ENCODE results near the gene DDX18. TPM values are rescaled to one million over a fixed set of nuclear protein-coding genes. Genes with fewer than 3 reads are reported as not detected.
A peak's percentile ranks its signal among the peaks of the same experiment; 100 is the strongest.

The DDX18 gene
- total RNA-seq, 2 experiments from 2014 or later, result 161 to 180 TPM

DNA sequence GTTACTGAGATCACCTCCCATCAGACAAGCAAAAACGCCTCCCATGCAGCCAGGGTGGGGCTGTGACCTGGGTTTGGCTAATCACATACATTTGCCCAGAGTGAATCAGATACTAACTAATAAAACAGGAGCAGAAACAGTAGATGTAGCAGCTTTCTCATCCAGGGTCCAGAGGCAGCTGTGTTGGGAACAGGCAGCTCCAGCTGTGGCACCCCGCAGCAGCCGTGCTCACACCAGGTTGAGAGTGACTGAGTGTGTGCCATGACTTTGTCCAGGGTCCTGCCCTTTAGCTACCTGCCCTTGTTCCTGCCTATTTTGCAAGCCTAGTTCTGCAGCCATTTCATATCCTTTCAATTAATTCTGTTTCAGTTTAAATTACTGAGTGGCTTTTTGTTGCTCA, 20.5 kb downstream of the DDX18 start:
- no peak overlapping the region for H3K4me3 Mint-ChIP-seq
- ATAC-seq (no peak), DNase-seq (no peak)
- no peaks in the 10 kb centered on the region for H3K4me1 Mint-ChIP-seq
- intact Hi-C loops (cut with DNase I, micrococcal nuclease), result loop anchor here in 1 of 2 experiments (5.0 kb wide), 1 partner anchor 167 kb away; no protein-coding TSS in a partner anchor
- H3K9me3 Mint-ChIP-seq (ENCODE audit: low read depth), result no peaks in the 10 kb centered on the region
- peaks cover 71% of the 10 kb centered on the region for H3K36me3 Mint-ChIP-seq (ENCODE audit: low read depth)
- no peaks in the 10 kb centered on the region for H3K27me3 Mint-ChIP-seq
- POLR2A ChIA-PET, result no interaction called here
- CTCF ChIA-PET, result interaction anchor here (1.1 to 3.2 kb wide), 3 partner anchors 19 to 168 kb away, joined by 4 to 14 read pairs (median 6); partner anchors contain the start of gene DDX18
- H3K27ac Mint-ChIP-seq, result no peak overlapping the region

- CTCF ChIA-PET, result interaction anchor here (0.7 to 3.2 kb wide), 3 partner anchors 22 to 910 kb away, joined by 3 to 14 read pairs (median 4); partner anchors contain the start of gene DDX18
- peaks cover 62% of the 10 kb centered on the region for H3K36me3 Mint-ChIP-seq (ENCODE audit: low read depth)
- H3K4me3 Mint-ChIP-seq, result no peak overlapping the region
- POLR2A ChIA-PET, result no interaction called here
- no peaks in the 10 kb centered on the region for H3K9me3 Mint-ChIP-seq (ENCODE audit: low read depth)
- intact Hi-C loops (cut with DNase I, micrococcal nuclease), result loop anchor here in 1 of 2 experiments (5.0 kb wide), 1 partner anchor 166 kb away; no protein-coding TSS in a partner anchor
- peak; percentile 67 for DNase-seq
- no peak overlapping the region for H3K27ac Mint-ChIP-seq
- H3K4me1 Mint-ChIP-seq, result no peaks in the 10 kb centered on the region
- H3K27me3 Mint-ChIP-seq, result no peaks in the 10 kb centered on the region
- peak; percentile 71 for ATAC-seq
Observed at GRCh38 chr2:117835990-117836760, 21.7 kb downstream of the DDX18 start.

- DNase-seq (no peak), ATAC-seq (no peak)
- ChIA-PET CTCF (no interaction called here), POLR2A (no interaction called here)
- H3K4me3 Mint-ChIP-seq, result no peak overlapping the region
- H3K27me3 Mint-ChIP-seq, result peaks cover 9% of the 10 kb centered on the region
- no peaks in the 10 kb centered on the region for H3K36me3 Mint-ChIP-seq (ENCODE audit: low read depth)
- intact Hi-C loops (cut with DNase I, micrococcal nuclease), result no loop called here
- H3K4me1 Mint-ChIP-seq, result no peaks in the 10 kb centered on the region
- H3K27ac Mint-ChIP-seq, result no peak overlapping the region
- H3K9me3 Mint-ChIP-seq (ENCODE audit: low read depth), result peaks cover 3% of the 10 kb centered on the region
Observed at GRCh38 chr2:117845304-117845703, 30.8 kb downstream of the DDX18 start.

- peaks cover 45% of the 10 kb centered on the region for H3K27me3 Mint-ChIP-seq
- ATAC-seq, result no peak
- CTCF ChIA-PET, result no interaction called here
Observed at GRCh38 chr2:117850015-117850414, 35.5 kb downstream of the DDX18 start.

GRCh38 chr2:117850461-117850860, 36.0 kb downstream of the DDX18 start:
- Mint-ChIP-seq H3K9me3 (ENCODE audit: low read depth) (peaks cover 3% of the 10 kb centered on the region), H3K36me3 (ENCODE audit: low read depth) (no peaks in the 10 kb centered on the region), H3K4me1 (no peaks in the 10 kb centered on the region), H3K27me3 (peaks cover 45% of the 10 kb centered on the region), H3K27ac (no peak overlapping the region), H3K4me3 (no peak overlapping the region)
- ChIA-PET POLR2A (no interaction called here), CTCF (no interaction called here)
- ATAC-seq (no peak), DNase-seq (no peak)
- intact Hi-C loops (cut with DNase I, micrococcal nuclease), result no loop called here

More at GRCh38 chr2:117850015-117850414, 35.5 kb downstream of the DDX18 start:
- DNase-seq, result no peak
- no peak overlapping the region for H3K4me3 Mint-ChIP-seq
- POLR2A ChIA-PET, result no interaction called here
- H3K9me3 Mint-ChIP-seq (ENCODE audit: low read depth), result peaks cover 3% of the 10 kb centered on the region
- intact Hi-C loops (cut with DNase I, micrococcal nuclease), result no loop called here
- H3K36me3 Mint-ChIP-seq (ENCODE audit: low read depth), result no peaks in the 10 kb centered on the region
- no peaks in the 10 kb centered on the region for H3K4me1 Mint-ChIP-seq
- H3K27ac Mint-ChIP-seq, result no peak overlapping the region

- intact Hi-C loops (cut with DNase I, micrococcal nuclease), result no loop called here
- Mint-ChIP-seq H3K36me3 (ENCODE audit: low read depth) (no peaks in the 10 kb centered on the region), H3K4me1 (no peaks in the 10 kb centered on the region), H3K9me3 (ENCODE audit: low read depth) (peaks cover 3% of the 10 kb centered on the region), H3K27ac (no peak overlapping the region), H3K27me3 (peaks cover 47% of the 10 kb centered on the region), H3K4me3 (no peak overlapping the region)
- ATAC-seq (no peak), DNase-seq (no peak)
- ChIA-PET CTCF (no interaction called here), POLR2A (no interaction called here)
Observed at GRCh38 chr2:117851969-117852368, 37.5 kb downstream of the DDX18 start.

GRCh38 chr2:117853316-117853715, 38.8 kb downstream of the DDX18 start:
- no peaks in the 10 kb centered on the region for H3K36me3 Mint-ChIP-seq (ENCODE audit: low read depth)
- DNase-seq (no peak), ATAC-seq (no peak)
- CTCF ChIA-PET, result interaction anchor here (0.7 kb wide), 1 partner anchor 163 kb away, joined by 4 read pairs; no protein-coding TSS in a partner anchor
- intact Hi-C loops (cut with DNase I, micrococcal nuclease), result no loop called here
- H3K9me3 Mint-ChIP-seq (ENCODE audit: low read depth), result no peaks in the 10 kb centered on the region
- POLR2A ChIA-PET, result no interaction called here
- H3K4me3 Mint-ChIP-seq, result no peak overlapping the region
- peaks cover 51% of the 10 kb centered on the region for H3K27me3 Mint-ChIP-seq
- H3K27ac Mint-ChIP-seq, result no peak overlapping the region
- no peaks in the 10 kb centered on the region for H3K4me1 Mint-ChIP-seq

GRCh38 chr2:117853873-117854272, 39.4 kb downstream of the DDX18 start:
- intact Hi-C loops (cut with DNase I, micrococcal nuclease), result no loop called here
- H3K27ac Mint-ChIP-seq, result no peak overlapping the region
- no peak for ATAC-seq
- no peak overlapping the region for H3K4me3 Mint-ChIP-seq
- POLR2A ChIA-PET, result interaction anchor here (0.6 kb wide), 1 partner anchor 823 kb away, joined by 3 read pairs; no protein-coding TSS in a partner anchor
- H3K9me3 Mint-ChIP-seq (ENCODE audit: low read depth), result no peaks in the 10 kb centered on the region
- H3K4me1 Mint-ChIP-seq, result no peaks in the 10 kb centered on the region
- DNase-seq, result no peak
- H3K27me3 Mint-ChIP-seq, result peaks cover 51% of the 10 kb centered on the region
- H3K36me3 Mint-ChIP-seq (ENCODE audit: low read depth), result no peaks in the 10 kb centered on the region
- CTCF ChIA-PET, result no interaction called here

- Mint-ChIP-seq H3K27ac (no peak overlapping the region), H3K4me1 (no peaks in the 10 kb centered on the region), H3K36me3 (ENCODE audit: low read depth) (no peaks in the 10 kb centered on the region), H3K4me3 (no peak overlapping the region), H3K27me3 (peaks cover 51% of the 10 kb centered on the region), H3K9me3 (ENCODE audit: low read depth) (no peaks in the 10 kb centered on the region)
- intact Hi-C loops (cut with DNase I, micrococcal nuclease), result no loop called here
- ChIA-PET POLR2A (no interaction called here), CTCF (no interaction called here)
- DNase-seq, result no peak
- no peak for ATAC-seq
Observed at GRCh38 chr2:117854610-117855009, 40.1 kb downstream of the DDX18 start.

DNA sequence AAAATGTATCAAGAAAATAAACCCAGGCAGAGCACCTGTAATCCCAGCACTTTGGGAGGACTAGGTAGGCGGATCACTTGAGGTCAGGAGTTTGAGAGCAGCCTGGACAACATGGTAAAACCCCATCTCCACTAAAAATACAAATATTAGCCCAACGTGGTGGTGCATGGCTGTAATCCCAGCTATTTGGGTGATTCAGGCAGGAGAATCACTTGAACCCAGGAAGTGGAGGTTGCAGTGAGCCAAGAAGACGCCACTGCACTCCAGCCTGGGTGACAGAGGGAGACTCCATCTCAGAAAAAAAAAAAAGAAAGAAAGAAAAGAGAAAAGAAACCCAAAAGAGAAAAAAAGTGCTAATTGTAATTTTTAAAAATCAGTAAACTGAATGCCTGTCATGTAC, 41.4 kb downstream of the DDX18 start:
- no peaks in the 10 kb centered on the region for H3K36me3 Mint-ChIP-seq (ENCODE audit: low read depth)
- H3K4me3 Mint-ChIP-seq, result no peak overlapping the region
- DNase-seq, result no peak
- POLR2A ChIA-PET, result no interaction called here
- CTCF ChIA-PET, result interaction anchor here (1.7 kb wide), 1 partner anchor 13 kb away, joined by 3 read pairs; no protein-coding TSS in a partner anchor
- intact Hi-C loops (cut with DNase I, micrococcal nuclease), result no loop called here
- H3K27me3 Mint-ChIP-seq, result peaks cover 42% of the 10 kb centered on the region
- no peak for ATAC-seq
- no peaks in the 10 kb centered on the region for H3K9me3 Mint-ChIP-seq (ENCODE audit: low read depth)
- H3K27ac Mint-ChIP-seq, result no peak overlapping the region
- H3K4me1 Mint-ChIP-seq, result no peaks in the 10 kb centered on the region

DNA sequence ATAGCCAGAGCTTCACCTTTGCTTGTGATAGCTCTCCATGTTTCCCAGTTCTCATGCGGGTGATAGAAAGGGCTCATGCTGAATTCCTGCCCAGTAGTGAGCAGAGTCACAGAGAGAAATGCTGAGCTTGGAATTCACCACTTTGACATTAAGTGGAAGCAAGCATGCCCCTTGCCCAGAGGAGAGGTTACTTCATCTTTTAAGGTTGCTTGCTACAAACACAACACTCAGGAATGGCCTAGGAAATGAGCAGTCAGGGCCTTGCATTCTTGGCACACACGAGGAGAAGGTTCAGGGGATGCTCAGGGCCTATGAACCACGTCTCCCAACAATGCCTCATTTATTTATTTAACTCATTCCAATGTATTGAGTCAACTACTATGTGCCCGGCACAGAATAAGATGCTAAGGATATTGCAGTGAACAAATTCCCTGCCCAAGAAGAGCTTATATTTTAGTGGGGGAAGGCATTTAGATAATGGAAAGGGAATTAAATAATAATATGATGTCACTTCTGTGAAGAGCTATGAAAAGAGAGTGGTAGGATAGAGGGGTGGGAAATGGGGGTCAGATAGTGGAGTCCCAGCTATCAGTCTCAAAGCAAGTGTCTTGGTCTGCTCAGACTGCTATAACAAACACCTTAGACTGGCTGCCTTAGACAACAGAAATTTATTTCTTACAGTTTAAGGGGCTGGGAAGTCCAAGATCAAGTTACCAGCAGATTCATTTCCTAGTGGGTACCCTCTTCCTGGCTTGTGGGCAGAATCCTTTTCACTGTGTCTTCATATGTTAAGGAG, 42.1 kb downstream of the DDX18 start:
- Mint-ChIP-seq H3K9me3 (ENCODE audit: low read depth) (no peaks in the 10 kb centered on the region), H3K4me1 (no peaks in the 10 kb centered on the region), H3K27ac (no peak overlapping the region), H3K27me3 (peaks cover 37% of the 10 kb centered on the region), H3K4me3 (no peak overlapping the region), H3K36me3 (ENCODE audit: low read depth) (no peaks in the 10 kb centered on the region)
- ChIA-PET CTCF (interaction anchor here (1.7 kb wide), 1 partner anchor 14 kb away, joined by 3 read pairs; no protein-coding TSS in a partner anchor), POLR2A (no interaction called here)
- ATAC-seq, result no peak
- intact Hi-C loops (cut with DNase I, micrococcal nuclease), result no loop called here
- DNase-seq, result no peak

DNA sequence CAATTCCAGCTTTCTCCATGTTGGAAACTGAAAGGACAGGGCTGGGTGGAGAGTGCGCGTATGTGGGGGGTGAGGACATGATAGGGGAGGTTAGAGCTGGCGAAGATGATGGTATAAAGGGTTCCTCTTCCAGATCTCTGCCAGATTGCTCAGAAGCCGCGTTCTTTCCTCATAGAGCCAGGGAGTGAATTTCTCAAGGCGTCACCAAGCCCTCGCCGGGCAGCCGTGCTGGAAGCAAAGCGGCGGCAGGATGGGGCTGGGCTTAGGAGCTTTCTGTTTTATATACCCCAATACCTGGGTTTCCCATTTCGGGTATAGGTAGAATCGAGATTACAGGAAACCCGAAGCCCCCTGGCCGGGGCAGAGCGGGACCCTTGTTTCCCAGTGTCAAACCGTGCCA, 43.8 kb downstream of the DDX18 start:
- POLR2A ChIA-PET, result no interaction called here
- Mint-ChIP-seq H3K9me3 (ENCODE audit: low read depth) (no peaks in the 10 kb centered on the region), H3K27ac (no peak overlapping the region), H3K36me3 (ENCODE audit: low read depth) (no peaks in the 10 kb centered on the region), H3K4me1 (no peaks in the 10 kb centered on the region), H3K4me3 (no peak overlapping the region), H3K27me3 (peaks cover 25% of the 10 kb centered on the region)
- CTCF ChIA-PET, result no interaction called here
- DNase-seq (no peak), ATAC-seq (no peak)
- intact Hi-C loops (cut with DNase I, micrococcal nuclease), result no loop called here
